ENCODE measurements around the gene CPOX.

The CPOX gene

DNA sequence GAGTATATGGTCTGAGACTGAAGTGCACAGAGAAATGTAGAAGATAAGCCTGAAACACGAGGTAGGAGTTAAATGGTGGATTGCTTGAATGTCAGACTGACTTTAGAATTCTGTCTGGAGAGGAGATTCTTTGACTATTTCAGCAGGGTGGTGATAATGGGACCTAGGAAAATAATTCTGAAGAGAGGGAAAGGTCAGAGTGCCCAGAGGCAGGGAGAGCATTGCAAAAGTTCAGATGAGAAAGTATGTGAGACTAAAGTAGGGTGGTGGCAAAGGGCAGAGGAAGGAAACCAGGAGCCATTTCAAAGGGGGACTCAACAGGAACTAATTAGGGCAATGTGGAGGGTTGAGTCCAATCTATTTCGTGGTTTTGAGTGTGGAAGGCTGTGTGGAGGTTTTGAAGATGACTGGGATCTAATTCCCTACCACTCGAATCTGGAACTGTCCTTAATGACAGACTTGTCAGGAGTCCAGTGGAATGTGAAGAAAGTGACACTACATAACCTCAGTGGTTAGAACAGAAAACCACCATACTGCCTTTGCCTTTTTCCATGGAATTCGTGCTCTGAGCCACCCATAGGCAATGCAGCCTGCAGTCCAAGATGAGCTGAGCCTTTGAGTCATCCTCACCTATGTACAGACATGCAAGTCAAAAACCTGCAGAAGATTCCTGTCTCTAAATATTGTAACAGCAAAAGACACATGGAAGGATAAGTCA lies 16.1 kb downstream of the CPOX start:
- no peak overlapping the region for H3K27ac ChIP-seq (replicated peaks; ENCODE audit: low read length)
- no peak overlapping the region for H3K4ac ChIP-seq (ENCODE audit: low read length)
- no peak overlapping the region for H2AFZ ChIP-seq (ENCODE audit: low read length)
- no peak overlapping the region for H3K4me3 ChIP-seq (ENCODE audit: low read length in 2 of 2)
- no peak overlapping the region for H3K9ac ChIP-seq (ENCODE audit: low read depth, low read length, poor library complexity)
- no peak overlapping the region for H2AK5ac ChIP-seq (ENCODE audit: low read depth, low read length)
- no peak overlapping the region for H4K91ac ChIP-seq (ENCODE audit: low read depth, low read length, poor library complexity)
- H3K36me3 ChIP-seq (replicated peaks in 1 of 2; ENCODE audit: control insufficient read depth in 2 of 2, insufficient read depth in 2 of 2, low read length in 2 of 2) = peaks cover 5 to 59% of the 10 kb centered on the region in 2 donors
- no peak for DNase-seq (ENCODE audit: low spot score)
- no peak overlapping the region for H3K18ac ChIP-seq (ENCODE audit: low read length)
- H3K9me3 ChIP-seq (replicated peaks in 1 of 2; ENCODE audit: control insufficient read depth in 2 of 2, insufficient read depth in 1 of 2, low read depth in 1 of 2, low read length in 2 of 2) = peaks cover 0 to 2% of the 10 kb centered on the region in 2 donors
- H3K27me3 ChIP-seq (ENCODE audit: control insufficient read depth in 3 of 3, insufficient read depth in 3 of 3, low read depth in 1 of 3, low read length in 3 of 3) = no peaks in the 10 kb centered on the region
- peaks cover 2% of the 10 kb centered on the region for H3K79me1 ChIP-seq (ENCODE audit: low read depth, low read length)
- no peak overlapping the region for H3K23ac ChIP-seq (ENCODE audit: low read depth, low read length, poor library complexity)
- H3K4me1 ChIP-seq (ENCODE audit: control insufficient read depth in 2 of 2, insufficient read depth in 1 of 2, low read depth in 1 of 2, low read length in 2 of 2) = no peaks in the 10 kb centered on the region
- no peak overlapping the region for H3K14ac ChIP-seq (ENCODE audit: low read length)
- WGBS, 2 donors (ENCODE audit: extremely low coverage in 2 of 2, insufficient read length in 2 of 2, insufficient replicate concordance in 1 of 2) = no CpG with 5 or more reads among the region's 4 CpGs
- no peak overlapping the region for H4K8ac ChIP-seq (ENCODE audit: low read depth, low read length)
- no peak overlapping the region for H2BK12ac ChIP-seq (ENCODE audit: low read length)
- no peak overlapping the region for H2BK15ac ChIP-seq (ENCODE audit: low read length)
- H3K4me2 ChIP-seq (ENCODE audit: insufficient read depth, low read length, poor library complexity, severe bottlenecking) = no peak overlapping the region
- no peak overlapping the region for H2BK5ac ChIP-seq (ENCODE audit: low read length)
- no peak overlapping the region for H2BK120ac ChIP-seq (ENCODE audit: low read depth, low read length)

GRCh38 chr3:98574132-98574531 lies 19.3 kb downstream of the CPOX start:
- Histone ChIP-seq H3K4ac (ENCODE audit: low read length) (no peak overlapping the region), H2AK5ac (ENCODE audit: low read depth, low read length) (no peak overlapping the region), H3K9me3 (replicated peaks in 1 of 2; ENCODE audit: control insufficient read depth in 2 of 2, insufficient read depth in 1 of 2, low read depth in 1 of 2, low read length in 2 of 2) (no peaks in the 10 kb centered on the region), H3K79me1 (ENCODE audit: low read depth, low read length) (no peaks in the 10 kb centered on the region), H3K18ac (ENCODE audit: low read length) (no peak overlapping the region), H3K4me1 (ENCODE audit: control insufficient read depth in 2 of 2, insufficient read depth in 1 of 2, low read depth in 1 of 2, low read length in 2 of 2) (no peaks in the 10 kb centered on the region), H3K4me2 (ENCODE audit: insufficient read depth, low read length, poor library complexity, severe bottlenecking) (no peak overlapping the region), H3K4me3 (ENCODE audit: low read length in 2 of 2) (no peak overlapping the region), H2AFZ (ENCODE audit: low read length) (no peak overlapping the region), H2BK12ac (ENCODE audit: low read length) (no peak overlapping the region), H4K91ac (ENCODE audit: low read depth, low read length, poor library complexity) (no peak overlapping the region), H2BK120ac (ENCODE audit: low read depth, low read length) (no peak overlapping the region), H3K36me3 (replicated peaks in 1 of 2; ENCODE audit: control insufficient read depth in 2 of 2, insufficient read depth in 2 of 2, low read length in 2 of 2) (peaks cover 2 to 29% of the 10 kb centered on the region in 2 donors), H3K27ac (replicated peaks; ENCODE audit: low read length) (no peak overlapping the region), H3K23ac (ENCODE audit: low read depth, low read length, poor library complexity) (no peak overlapping the region), H2BK15ac (ENCODE audit: low read length) (no peak overlapping the region), H3K14ac (ENCODE audit: low read length) (no peak overlapping the region), H3K9ac (ENCODE audit: low read depth, low read length, poor library complexity) (no peak overlapping the region), H2BK5ac (ENCODE audit: low read length) (no peak overlapping the region), H3K27me3 (ENCODE audit: control insufficient read depth in 3 of 3, insufficient read depth in 3 of 3, low read depth in 1 of 3, low read length in 3 of 3) (no peaks in the 10 kb centered on the region), H4K8ac (ENCODE audit: low read depth, low read length) (no peak overlapping the region)
- WGBS, 2 donors (ENCODE audit: extremely low coverage in 2 of 2, insufficient read length in 2 of 2, insufficient replicate concordance in 1 of 2) = no CpG with 5 or more reads among the region's 6 CpGs
- no peak for DNase-seq (ENCODE audit: low spot score)

- H2BK120ac ChIP-seq (ENCODE audit: low read depth, low read length) = no peak overlapping the region
- no peak overlapping the region for H3K27ac ChIP-seq (replicated peaks; ENCODE audit: low read length)
- H3K9ac ChIP-seq (ENCODE audit: low read depth, low read length, poor library complexity) = no peak overlapping the region
- H3K4me3 ChIP-seq (ENCODE audit: low read length in 2 of 2) = no peak overlapping the region
- H2AFZ ChIP-seq (ENCODE audit: low read length) = peak overlapping the region; percentile 61
- H3K18ac ChIP-seq (ENCODE audit: low read length) = no peak overlapping the region
- H2AK5ac ChIP-seq (ENCODE audit: low read depth, low read length) = no peak overlapping the region
- H3K9me3 ChIP-seq (replicated peaks in 1 of 2; ENCODE audit: control insufficient read depth in 2 of 2, insufficient read depth in 1 of 2, low read depth in 1 of 2, low read length in 2 of 2) = no peaks in the 10 kb centered on the region
- no peak overlapping the region for H4K91ac ChIP-seq (ENCODE audit: low read depth, low read length, poor library complexity)
- no peaks in the 10 kb centered on the region for H3K27me3 ChIP-seq (ENCODE audit: control insufficient read depth in 3 of 3, insufficient read depth in 3 of 3, low read depth in 1 of 3, low read length in 3 of 3)
- DNase-seq (ENCODE audit: low spot score) = no peak
- no peak overlapping the region for H3K4ac ChIP-seq (ENCODE audit: low read length)
- WGBS, 2 donors (ENCODE audit: extremely low coverage in 2 of 2, insufficient read length in 2 of 2, insufficient replicate concordance in 1 of 2) = no CpG with 5 or more reads among the region's 2 CpGs
- no peak overlapping the region for H3K23ac ChIP-seq (ENCODE audit: low read depth, low read length, poor library complexity)
- peaks cover 2 to 21% of the 10 kb centered on the region in 2 donors for H3K36me3 ChIP-seq (replicated peaks in 1 of 2; ENCODE audit: control insufficient read depth in 2 of 2, insufficient read depth in 2 of 2, low read length in 2 of 2)
- no peak overlapping the region for H2BK15ac ChIP-seq (ENCODE audit: low read length)
- no peaks in the 10 kb centered on the region for H3K79me1 ChIP-seq (ENCODE audit: low read depth, low read length)
- no peak overlapping the region for H4K8ac ChIP-seq (ENCODE audit: low read depth, low read length)
- no peak overlapping the region for H3K4me2 ChIP-seq (ENCODE audit: insufficient read depth, low read length, poor library complexity, severe bottlenecking)
- H2BK12ac ChIP-seq (ENCODE audit: low read length) = no peak overlapping the region
- H2BK5ac ChIP-seq (ENCODE audit: low read length) = no peak overlapping the region
- H3K4me1 ChIP-seq (ENCODE audit: control insufficient read depth in 2 of 2, insufficient read depth in 1 of 2, low read depth in 1 of 2, low read length in 2 of 2) = no peaks in the 10 kb centered on the region
- H3K14ac ChIP-seq (ENCODE audit: low read length) = no peak overlapping the region
Observed at GRCh38 chr3:98573181-98573728, 20.2 kb downstream of the CPOX start.

DNA sequence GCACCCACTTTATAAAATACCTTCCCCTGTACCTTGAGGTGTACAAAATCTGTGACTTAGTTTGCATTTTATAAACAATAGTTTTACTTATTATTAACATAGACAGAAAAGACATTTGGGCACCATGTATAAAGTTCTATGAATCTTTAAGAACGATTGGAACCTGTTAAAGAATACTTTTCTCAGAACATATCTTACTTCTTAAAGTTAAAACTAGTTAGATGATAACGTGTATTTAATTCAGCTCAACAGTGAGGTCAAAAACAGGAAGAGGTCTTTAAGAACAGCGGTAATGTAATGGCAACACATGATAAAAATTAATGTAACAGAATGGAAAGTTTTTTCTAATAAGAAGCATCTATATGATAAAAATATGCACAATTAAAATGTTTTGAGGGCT lies 25.0 kb downstream of the CPOX start:
- WGBS, 2 donors (ENCODE audit: extremely low coverage in 2 of 2, insufficient read length in 2 of 2, insufficient replicate concordance in 1 of 2) = no CpG with 5 or more reads among the region's 3 CpGs
- no peak overlapping the region for H3K14ac ChIP-seq (ENCODE audit: low read length)

More for the DNA sequence above, 25.0 kb downstream of the CPOX start:
- Histone ChIP-seq H4K91ac (ENCODE audit: low read depth, low read length, poor library complexity) (no peak overlapping the region), H2AFZ (ENCODE audit: low read length) (no peak overlapping the region), H3K4me3 (ENCODE audit: low read length in 2 of 2) (no peak overlapping the region), H2BK12ac (ENCODE audit: low read length) (no peak overlapping the region), H3K18ac (ENCODE audit: low read length) (no peak overlapping the region), H2BK15ac (ENCODE audit: low read length) (no peak overlapping the region), H3K36me3 (replicated peaks in 1 of 2; ENCODE audit: control insufficient read depth in 2 of 2, insufficient read depth in 2 of 2, low read length in 2 of 2) (no peaks in the 10 kb centered on the region), H3K23ac (ENCODE audit: low read depth, low read length, poor library complexity) (no peak overlapping the region), H2BK5ac (ENCODE audit: low read length) (no peak overlapping the region), H3K4me2 (ENCODE audit: insufficient read depth, low read length, poor library complexity, severe bottlenecking) (no peak overlapping the region), H2AK5ac (ENCODE audit: low read depth, low read length) (no peak overlapping the region), H3K27me3 (ENCODE audit: control insufficient read depth in 3 of 3, insufficient read depth in 3 of 3, low read depth in 1 of 3, low read length in 3 of 3) (no peaks in the 10 kb centered on the region), H3K9ac (ENCODE audit: low read depth, low read length, poor library complexity) (no peak overlapping the region), H3K79me1 (ENCODE audit: low read depth, low read length) (no peaks in the 10 kb centered on the region), H2BK120ac (ENCODE audit: low read depth, low read length) (no peak overlapping the region), H3K27ac (replicated peaks; ENCODE audit: low read length) (no peak overlapping the region), H3K4me1 (ENCODE audit: control insufficient read depth in 2 of 2, insufficient read depth in 1 of 2, low read depth in 1 of 2, low read length in 2 of 2) (no peaks in the 10 kb centered on the region), H4K8ac (ENCODE audit: low read depth, low read length) (no peak overlapping the region), H3K4ac (ENCODE audit: low read length) (no peak overlapping the region), H3K9me3 (replicated peaks in 1 of 2; ENCODE audit: control insufficient read depth in 2 of 2, insufficient read depth in 1 of 2, low read depth in 1 of 2, low read length in 2 of 2) (no peaks in the 10 kb centered on the region)
- DNase-seq (ENCODE audit: low spot score) = no peak

Measured in neuronal stem cell (in vitro differentiated cells).